Right lobe of liver (tissue), 4 donors: ENCODE results near the gene TTC38.

ENCODE experiments used
- CTCF ChIP-seq, 4 donors: fragments of 200-600 bp in 3 of 4; fragments of 450-650 bp in 1 of 4; IDR thresholded peaks; one replicate each; pipeline versions ENCODE4 v1.5.1 to v1.8.0; 2016 to 2022; ENCODE audit warnings: antibody characterized with exemption in 4 of 4, mild to moderate bottlenecking in 2 of 4
- POLR2A ChIP-seq: fragments of 450-650 bp; IDR thresholded peaks from one replicate; pipeline ENCODE4 v1.6.1; 2017; ENCODE audit warnings: antibody characterized with exemption, mild to moderate bottlenecking
- donor health status: DM: no; HTN: no; CAD: no.
- donor health status: DM: no; HTN: no; CAD: no.
- donor health status: DM: no; HTN: yes; CAD: no.

GRCh38 chr22:46326066-46326680 lies 58.4 kb downstream of the TTC38 start:
- TF ChIP-seq CTCF (IDR thresholded peaks at IDR 0.05) (no peak), POLR2A (no peak)
